Measurements from ENCODE around the gene ANXA4. TPM values are rescaled to one million over a fixed set of nuclear protein-coding genes. Genes with fewer than 3 reads are reported as not detected.

Gene ANXA4
- total and polyA plus RNA-seq, 2 experiments from 2014 or later = 35.7 to 113 TPM

GRCh38 chr2:69786052-69786560 lies 44.2 kb downstream of the ANXA4 start:
- no peak for DNase-seq
- in situ Hi-C loops (cut with MboI) = no loop called here
- no peaks in the 10 kb centered on the region for H3K9me2 ChIP-seq (ENCODE audit: insufficient read depth)
- no peaks in the 10 kb centered on the region; the same call in 1 of the 2 replicates for H3K36me3 ChIP-seq (ENCODE audit: low read depth)
- H2AFZ ChIP-seq = no peak overlapping the region
- H3K4me3 ChIP-seq = no peak overlapping the region
- H4K20me1 ChIP-seq (ENCODE audit: insufficient read depth) = no peaks in the 10 kb centered on the region
- no peaks in the 10 kb centered on the region for H3K27me3 ChIP-seq (replicated peaks; ENCODE audit: insufficient read depth)
- 0 out of 2 replicates have a peak, but pooled peaks cover 4% of the 10 kb centered on the region for H3K79me2 ChIP-seq (ENCODE audit: insufficient read depth)
- no peak for TF ChIP-seq EZH2phosphoT487 (IDR thresholded peaks at IDR 0.05; ENCODE audit: insufficient read depth, low read depth)
- no peak for TF ChIP-seq EZH2 (IDR thresholded peaks at IDR 0.05; ENCODE audit: insufficient read depth, poor library complexity, severe bottlenecking)
- 57 to 66% methylated on average over 4 of the region's 4 CpGs for WGBS, 2 experiments (ENCODE audit: low coverage in 1 of 2, low lambda C conversion rate in 2 of 2, missing lambda C conversion rate in 2 of 2)
- H3K4me1 ChIP-seq (ENCODE audit: insufficient read depth) = peaks cover 23% of the 10 kb centered on the region
- no peak overlapping the region for H3K4me2 ChIP-seq (ENCODE audit: unreplicated experiment)
- peaks cover 19% of the 10 kb centered on the region for H3F3A ChIP-seq (ENCODE audit: insufficient read depth)
- H3K27ac ChIP-seq = no peak overlapping the region
- no peak overlapping the region for H3K9ac ChIP-seq
- H3K9me3 ChIP-seq (ENCODE audit: low read depth) = no peaks in the 10 kb centered on the region

GRCh38 chr2:69789175-69789721 lies 47.3 kb downstream of the ANXA4 start:
- no peaks in the 10 kb centered on the region; the same call in 1 of the 2 replicates for H3K36me3 ChIP-seq (ENCODE audit: low read depth)
- H2AFZ ChIP-seq = 0 out of 2 replicates have a peak overlapping the region, but pooled peaks have one; percentile 70
- TF ChIP-seq EZH2 (IDR thresholded peaks at IDR 0.05; ENCODE audit: insufficient read depth, poor library complexity, severe bottlenecking) = no peak
- no peak for TF ChIP-seq EZH2phosphoT487 (IDR thresholded peaks at IDR 0.05; ENCODE audit: insufficient read depth, low read depth)
- no peaks in the 10 kb centered on the region for H3K27me3 ChIP-seq (replicated peaks; ENCODE audit: insufficient read depth)
- no peaks in the 10 kb centered on the region for H3K9me2 ChIP-seq (ENCODE audit: insufficient read depth)
- peak overlapping the region; percentile 78 for H3K4me2 ChIP-seq (ENCODE audit: unreplicated experiment)
- peak; percentile 93 for DNase-seq
- H3K27ac ChIP-seq = peak overlapping the region; percentile 91
- H3K9ac ChIP-seq = peak overlapping the region; percentile 74
- H3K79me2 ChIP-seq (ENCODE audit: insufficient read depth) = 0 out of 2 replicates have a peak, but pooled peaks cover 5% of the 10 kb centered on the region
- WGBS, 2 experiments (ENCODE audit: low coverage in 1 of 2, low lambda C conversion rate in 2 of 2, missing lambda C conversion rate in 2 of 2) = 35 to 38% methylated on average over 7 of the region's 7 CpGs
- H3K9me3 ChIP-seq (ENCODE audit: low read depth) = no peaks in the 10 kb centered on the region
- in situ Hi-C loops (cut with MboI) = no loop called here
- peaks cover 33% of the 10 kb centered on the region for H3K4me1 ChIP-seq (ENCODE audit: insufficient read depth)
- H4K20me1 ChIP-seq (ENCODE audit: insufficient read depth) = no peaks in the 10 kb centered on the region
- peaks cover 19% of the 10 kb centered on the region for H3F3A ChIP-seq (ENCODE audit: insufficient read depth)
- peak overlapping the region; percentile 50; the same call in 1 of the 2 replicates for H3K4me3 ChIP-seq

GRCh38 chr2:69789772-69790600 lies 48.1 kb downstream of the ANXA4 start:
- no peaks in the 10 kb centered on the region for H3K27me3 ChIP-seq (replicated peaks; ENCODE audit: insufficient read depth)
- H3K79me2 ChIP-seq (ENCODE audit: insufficient read depth) = 0 out of 2 replicates have a peak, but pooled peaks cover 5% of the 10 kb centered on the region
- H3K9ac ChIP-seq = peak overlapping the region; percentile 74
- H4K20me1 ChIP-seq (ENCODE audit: insufficient read depth) = no peaks in the 10 kb centered on the region
- no peaks in the 10 kb centered on the region for H3K9me2 ChIP-seq (ENCODE audit: insufficient read depth)
- WGBS, 2 experiments (ENCODE audit: low coverage in 1 of 2, low lambda C conversion rate in 2 of 2, missing lambda C conversion rate in 2 of 2) = 23 to 28% methylated on average over 7 of the region's 7 CpGs
- peak overlapping the region; percentile 70 for H2AFZ ChIP-seq
- peak overlapping the region; percentile 50 for H3K4me3 ChIP-seq
- H3F3A ChIP-seq (ENCODE audit: insufficient read depth) = peaks cover 19% of the 10 kb centered on the region
- peak overlapping the region; percentile 91 for H3K27ac ChIP-seq
- TF ChIP-seq EZH2 (IDR thresholded peaks at IDR 0.05; ENCODE audit: insufficient read depth, poor library complexity, severe bottlenecking) = no peak
- TF ChIP-seq EZH2phosphoT487 (IDR thresholded peaks at IDR 0.05; ENCODE audit: insufficient read depth, low read depth) = no peak
- peak overlapping the region; percentile 78 for H3K4me2 ChIP-seq (ENCODE audit: unreplicated experiment)
- in situ Hi-C loops (cut with MboI) = no loop called here
- no peaks in the 10 kb centered on the region for H3K36me3 ChIP-seq (ENCODE audit: low read depth)
- peaks cover 33% of the 10 kb centered on the region for H3K4me1 ChIP-seq (ENCODE audit: insufficient read depth)
- no peaks in the 10 kb centered on the region for H3K9me3 ChIP-seq (ENCODE audit: low read depth)
- peak; percentile 59 for DNase-seq

GRCh38 chr2:69790601-69790959 lies 48.6 kb downstream of the ANXA4 start:
- H2AFZ ChIP-seq = peak overlapping the region; percentile 70; the same call in 1 of the 2 replicates

More at GRCh38 chr2:69790601-69790959, 48.6 kb downstream of the ANXA4 start:
- Histone ChIP-seq H3F3A (ENCODE audit: insufficient read depth) (peaks cover 19% of the 10 kb centered on the region), H3K4me1 (ENCODE audit: insufficient read depth) (peaks cover 33% of the 10 kb centered on the region), H3K36me3 (ENCODE audit: low read depth) (no peaks in the 10 kb centered on the region), H4K20me1 (ENCODE audit: insufficient read depth) (no peaks in the 10 kb centered on the region), H3K27me3 (replicated peaks; ENCODE audit: insufficient read depth) (no peaks in the 10 kb centered on the region), H3K4me2 (ENCODE audit: unreplicated experiment) (peak overlapping the region; percentile 78), H3K9ac (peak overlapping the region; percentile 74), H3K27ac (peak overlapping the region; percentile 91), H3K9me3 (ENCODE audit: low read depth) (no peaks in the 10 kb centered on the region), H3K4me3 (peak overlapping the region; percentile 50), H3K9me2 (ENCODE audit: insufficient read depth) (no peaks in the 10 kb centered on the region), H3K79me2 (ENCODE audit: insufficient read depth) (0 out of 2 replicates have a peak, but pooled peaks cover 5% of the 10 kb centered on the region)
- TF ChIP-seq EZH2phosphoT487 (IDR thresholded peaks at IDR 0.05; ENCODE audit: insufficient read depth, low read depth) = no peak
- no peak for TF ChIP-seq EZH2 (IDR thresholded peaks at IDR 0.05; ENCODE audit: insufficient read depth, poor library complexity, severe bottlenecking)
- 6 to 15% methylated on average over 1 of the region's 1 CpG for WGBS, 2 experiments (ENCODE audit: low coverage in 1 of 2, low lambda C conversion rate in 2 of 2, missing lambda C conversion rate in 2 of 2)
- in situ Hi-C loops (cut with MboI) = no loop called here
- DNase-seq = no peak

Data from GM23248 (cell line).